ENCODE measurements around the gene POU3F3.

Gene POU3F3

GRCh38 chr2:104859766-104860450 lies 6.0 kb downstream of the POU3F3 start:
- no peak for DNase-seq (ENCODE audit: low read depth in 1 of 2, low spot score in 1 of 2)

DNA sequence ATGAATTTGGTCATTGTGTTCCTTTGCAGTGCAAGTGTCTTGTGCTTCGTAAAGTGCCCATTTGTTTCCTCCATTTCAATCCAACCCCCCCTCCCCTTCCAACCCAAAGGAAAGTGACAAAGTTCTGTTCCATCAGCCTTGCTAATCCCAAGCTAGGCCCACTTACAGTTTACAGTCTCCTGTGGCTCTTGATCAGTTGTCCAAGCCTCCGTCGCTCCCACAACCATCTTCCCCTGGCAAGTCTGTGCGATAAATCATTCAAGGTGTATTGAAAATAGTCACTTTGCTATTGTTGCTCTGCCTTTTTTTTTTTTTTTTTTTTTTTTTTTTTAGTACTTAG lies 6.5 kb downstream of the POU3F3 start:
- DNase-seq (ENCODE audit: low read depth in 1 of 2, low spot score in 1 of 2): no peak

DNA sequence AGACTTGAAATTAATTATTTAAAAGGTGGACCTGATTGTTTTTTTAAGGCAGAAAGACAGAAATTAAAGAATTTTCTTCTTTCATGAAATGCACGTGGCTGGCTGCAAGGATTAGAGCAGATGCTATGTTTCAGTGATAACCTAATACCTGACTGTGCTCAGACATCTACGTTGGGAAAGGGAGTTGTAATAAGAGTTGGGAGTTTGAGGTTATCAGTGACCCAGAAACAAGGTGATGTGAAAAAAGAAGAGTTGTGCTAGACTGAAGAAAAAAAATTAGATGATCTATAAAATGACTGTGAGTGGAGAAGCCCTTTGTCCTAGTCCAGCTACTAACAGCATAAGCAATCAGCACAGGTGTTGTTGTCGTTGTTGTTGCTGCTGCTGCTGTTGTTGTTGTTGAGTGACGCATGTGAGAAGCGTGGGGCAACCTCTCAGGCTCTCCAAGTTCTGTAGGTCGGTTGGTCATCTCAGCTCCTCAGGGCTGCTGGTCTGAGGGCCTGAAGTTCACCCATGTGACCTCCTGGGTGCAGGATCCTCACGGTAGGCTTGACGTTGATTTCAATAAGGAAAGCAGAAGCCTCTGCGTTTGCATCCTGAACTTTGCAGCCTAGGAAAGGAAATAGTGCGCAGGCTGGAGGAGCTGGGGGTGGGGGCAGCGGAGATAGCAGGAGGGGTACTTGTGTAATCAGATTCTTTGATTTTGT lies 7.6 kb downstream of the POU3F3 start:
- DNase-seq (ENCODE audit: low read depth in 1 of 2, low spot score in 1 of 2): no peak

GRCh38 chr2:104862058-104862941 lies 8.4 kb downstream of the POU3F3 start:
- DNase-seq (ENCODE audit: low read depth in 1 of 2, low spot score in 1 of 2): no peak

GRCh38 chr2:104863146-104863467 lies 9.2 kb downstream of the POU3F3 start:
- DNase-seq (ENCODE audit: low read depth in 1 of 2, low spot score in 1 of 2): no peak

GRCh38 chr2:104863468-104864279 lies 9.8 kb downstream of the POU3F3 start:
- no peak for DNase-seq (ENCODE audit: low read depth in 1 of 2, low spot score in 1 of 2)

GRCh38 chr2:104864280-104865095 lies 10.6 kb downstream of the POU3F3 start:
- DNase-seq (ENCODE audit: low read depth in 1 of 2, low spot score in 1 of 2): no peak

GRCh38 chr2:104865096-104865470 lies 11.2 kb downstream of the POU3F3 start:
- no peak for DNase-seq (ENCODE audit: low read depth in 1 of 2, low spot score in 1 of 2)

DNA sequence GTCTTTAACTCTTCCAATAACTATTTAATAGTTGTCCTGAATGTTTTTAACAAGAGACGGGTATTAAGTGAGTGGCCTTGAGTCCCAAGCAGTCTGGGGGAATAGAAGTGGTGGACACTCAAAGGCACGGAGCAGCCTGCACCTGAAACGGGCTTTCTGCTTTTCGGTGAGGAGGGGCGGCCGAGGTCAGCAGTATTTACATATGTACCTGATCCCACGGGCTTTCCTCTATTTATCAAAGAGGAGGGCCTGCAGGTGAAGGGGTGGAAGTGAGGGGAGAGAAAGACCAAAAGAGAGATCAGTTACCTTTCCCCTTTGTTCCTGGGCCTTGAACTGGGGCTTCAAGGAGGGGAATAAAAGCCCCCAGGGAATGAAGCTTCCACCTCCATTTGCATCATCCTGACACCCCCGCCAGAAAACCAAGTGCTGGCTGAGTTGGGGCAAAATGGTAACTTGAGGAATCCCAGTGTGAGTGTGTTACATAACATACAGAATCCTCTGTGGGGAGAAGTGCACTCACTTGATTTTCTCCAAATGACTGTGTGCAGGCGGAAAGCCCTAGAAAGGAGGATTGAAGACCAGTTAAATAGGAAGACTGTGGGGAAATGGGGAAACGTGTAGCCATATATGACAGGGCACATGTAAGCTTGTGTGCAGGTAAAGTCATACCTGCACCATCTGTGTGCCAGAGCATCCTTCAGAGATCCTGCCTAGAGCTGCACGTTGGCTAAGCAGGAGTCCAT lies 12.4 kb downstream of the POU3F3 start:
- no peak for DNase-seq (ENCODE audit: low read depth in 1 of 2, low spot score in 1 of 2)

DNA sequence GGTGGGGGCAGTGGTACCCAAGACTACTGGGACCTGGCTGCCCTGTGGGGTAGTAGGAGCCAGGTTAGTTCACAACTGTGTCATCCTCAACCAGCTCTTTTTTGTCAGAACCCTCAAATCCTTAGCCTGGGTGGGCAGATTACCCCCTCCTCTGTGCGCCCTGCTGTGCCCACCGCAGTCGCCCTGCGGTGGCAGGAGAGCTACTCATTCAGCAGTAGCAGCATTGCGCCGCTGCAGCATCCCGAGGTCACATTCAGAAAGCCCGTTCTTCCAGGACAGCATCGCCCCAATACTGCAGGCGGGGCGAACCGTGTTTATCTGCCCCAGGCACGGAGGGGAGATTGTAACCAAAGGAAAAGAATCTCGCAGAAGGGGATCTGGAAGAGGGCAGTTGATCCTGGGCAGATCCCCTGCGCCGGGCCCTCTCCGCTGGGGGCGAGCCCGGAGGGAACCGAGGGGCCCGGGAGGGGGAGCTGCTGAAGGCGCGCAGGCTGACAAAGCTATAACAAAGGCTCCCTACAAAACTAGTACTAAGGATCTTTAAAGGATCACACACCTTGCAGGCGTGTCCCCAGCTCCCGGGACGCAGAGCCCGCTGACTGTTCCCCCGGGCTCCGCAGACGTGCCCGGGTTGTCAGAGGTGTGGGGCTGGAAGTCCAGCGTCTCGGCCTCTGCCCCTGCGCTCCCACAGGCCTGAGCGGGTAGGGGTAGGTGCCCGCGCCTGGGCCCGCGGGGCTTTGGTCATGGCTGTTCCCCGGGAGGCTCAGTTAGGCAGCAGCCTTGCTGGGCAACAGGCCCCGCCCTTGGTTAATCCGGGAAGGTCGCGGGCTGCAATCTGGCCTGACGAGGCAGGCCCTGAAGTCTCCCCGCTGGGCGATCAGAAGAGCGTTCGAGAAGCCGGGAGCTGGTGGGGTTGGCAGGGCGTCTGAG lies 13.2 kb downstream of the POU3F3 start:
- no peak for DNase-seq (ENCODE audit: low read depth in 1 of 2, low spot score in 1 of 2)

DNA sequence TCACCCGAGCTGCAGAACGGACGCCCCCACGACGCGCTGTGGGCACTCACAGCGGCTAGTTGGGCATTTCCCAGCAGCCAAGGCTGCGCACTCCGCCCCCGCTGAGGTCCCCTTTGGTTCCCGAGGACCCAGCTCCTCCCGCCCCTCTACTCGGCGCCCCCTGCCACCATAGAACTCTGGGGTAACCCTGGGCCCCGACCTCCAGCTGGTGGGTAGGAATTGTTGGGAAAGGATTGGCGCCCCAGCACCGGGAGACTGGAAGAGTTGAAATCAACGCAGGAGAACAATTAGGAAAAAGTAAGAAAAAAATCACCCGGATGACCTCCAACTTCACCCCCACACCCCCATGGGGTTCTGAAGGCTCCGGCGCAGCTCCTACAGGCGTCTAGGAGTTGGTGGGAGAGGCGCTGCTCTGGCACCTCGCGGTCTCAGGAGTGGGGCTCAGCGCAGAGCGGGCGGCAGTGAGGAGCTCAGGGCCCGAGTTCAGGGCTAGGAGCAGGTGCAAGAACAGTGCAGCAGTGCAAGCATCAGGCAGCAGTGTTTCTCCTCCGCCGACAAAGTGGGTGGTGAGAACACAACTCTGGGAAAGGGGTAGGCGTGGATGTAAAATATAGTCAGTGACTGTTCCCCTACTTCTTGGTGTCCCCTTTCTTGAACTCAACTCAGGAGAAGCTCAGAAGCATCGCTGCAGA lies 14.0 kb downstream of the POU3F3 start:
- no peak for DNase-seq (ENCODE audit: low read depth in 1 of 2, low spot score in 1 of 2)

DNA sequence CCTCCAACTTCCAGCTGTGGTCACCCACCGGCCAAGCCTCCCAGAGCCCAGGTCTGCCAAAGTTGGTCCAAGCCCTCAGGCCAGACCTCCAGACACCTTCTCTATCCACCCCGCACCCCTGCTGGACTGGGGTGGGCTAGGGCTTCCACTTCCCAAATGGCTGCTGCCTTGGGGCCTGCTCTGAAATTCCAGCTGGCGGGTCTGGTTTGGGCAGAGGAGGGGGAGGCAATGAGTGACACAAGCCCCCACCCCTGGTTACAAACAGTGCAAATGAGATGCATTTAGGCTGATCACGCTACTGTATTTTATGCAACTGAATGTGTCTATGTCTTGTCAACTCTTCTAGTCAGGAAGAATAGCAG lies 14.6 kb downstream of the POU3F3 start:
- DNase-seq (ENCODE audit: low read depth in 1 of 2, low spot score in 1 of 2): no peak

DNA sequence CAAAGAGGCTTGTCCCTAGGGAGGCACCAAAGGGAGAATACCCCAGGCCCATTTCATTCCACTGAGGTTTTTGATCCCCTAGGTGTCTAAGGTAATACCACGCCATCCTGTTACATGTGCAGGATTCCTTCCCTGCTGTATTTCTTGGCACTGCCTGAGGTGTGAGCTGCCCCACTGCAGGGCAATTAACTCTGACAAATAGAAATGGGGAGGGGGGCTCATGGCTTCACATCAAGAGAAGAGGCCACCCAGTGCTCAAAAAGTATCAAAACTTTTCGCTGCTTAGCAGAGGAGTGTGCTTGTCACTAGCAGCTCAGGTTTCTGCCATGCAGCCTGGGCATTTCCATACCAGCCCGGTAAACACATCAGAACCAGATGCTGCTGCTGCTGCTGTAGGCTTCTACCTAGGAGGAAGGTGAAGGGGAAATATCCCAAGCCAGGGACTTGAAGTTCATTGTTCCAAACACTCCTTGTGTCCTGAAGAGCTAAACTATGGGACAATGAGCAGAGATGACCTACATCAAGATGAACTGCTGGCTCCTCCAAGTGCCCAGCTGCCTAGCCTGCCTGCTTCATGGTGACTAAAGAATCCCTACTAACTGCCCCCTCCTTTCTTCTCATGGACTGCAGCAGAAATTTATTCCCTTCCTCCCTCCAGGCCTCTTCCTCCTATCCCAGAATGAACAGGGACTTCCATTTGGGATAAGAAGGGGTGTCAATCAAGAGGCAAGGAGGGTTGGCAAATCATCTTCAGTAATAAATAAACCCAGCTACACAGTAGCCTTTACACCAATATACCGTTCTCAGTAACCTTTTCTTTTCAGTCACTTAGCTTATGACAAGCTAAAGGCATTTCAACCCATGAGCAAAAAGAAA lies 16.4 kb downstream of the POU3F3 start:
- no peak for DNase-seq (ENCODE audit: low read depth in 1 of 2, low spot score in 1 of 2)

- DNase-seq (ENCODE audit: low read depth in 1 of 2, low spot score in 1 of 2): no peak
Measured at GRCh38 chr2:104871649-104871971, 17.7 kb downstream of the POU3F3 start.

DNA sequence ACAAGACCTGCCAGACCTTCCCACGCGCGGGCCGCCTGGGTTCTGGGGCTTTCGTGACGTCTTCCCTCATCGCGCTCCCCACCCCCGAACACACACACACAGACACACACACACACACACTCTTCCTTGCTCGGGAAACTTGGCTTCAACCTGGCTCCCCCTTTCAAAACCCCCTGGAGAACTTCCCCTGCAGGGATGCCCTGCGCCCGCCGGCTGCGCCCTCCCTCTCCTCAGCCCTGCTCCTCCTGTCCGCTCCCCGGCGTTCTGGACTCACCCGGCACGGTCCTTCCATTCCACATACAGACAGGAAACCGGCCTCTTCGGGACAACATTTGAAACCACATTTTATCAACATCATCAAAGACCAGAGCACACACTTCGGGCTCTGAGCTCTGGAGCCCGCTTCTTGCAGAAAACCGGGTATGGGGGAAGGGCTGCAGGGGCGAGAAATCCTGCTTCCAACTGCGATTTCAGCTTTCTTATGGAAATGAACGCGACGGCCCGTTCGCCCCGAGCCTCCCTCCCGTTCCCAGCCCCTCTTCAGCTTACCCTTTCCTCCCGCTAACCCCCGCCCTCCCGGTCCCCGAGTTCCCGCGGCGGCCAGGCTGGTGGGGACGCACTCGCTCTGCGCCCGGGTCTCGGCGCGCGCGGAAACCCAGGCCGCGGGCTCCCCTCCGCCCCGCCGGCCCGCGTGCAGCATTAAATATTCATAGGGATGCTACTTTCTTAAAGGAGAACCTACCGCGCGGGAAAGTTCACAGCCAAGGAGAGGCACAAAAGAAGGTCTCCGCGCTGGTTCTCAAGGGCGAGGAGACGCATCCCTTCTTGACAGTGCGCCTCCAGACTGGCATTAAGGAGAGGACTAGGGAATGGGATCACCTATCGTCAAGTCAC lies 18.3 kb downstream of the POU3F3 start:
- DNase-seq (ENCODE audit: low read depth in 1 of 2, low spot score in 1 of 2): no peak

GRCh38 chr2:104872866-104873688 lies 19.2 kb downstream of the POU3F3 start:
- DNase-seq (ENCODE audit: low read depth in 1 of 2, low spot score in 1 of 2): no peak
